H9 (cell line): ENCODE data around the gene GIT1. TPM values are rescaled to one million over a fixed set of nuclear protein-coding genes. Genes with fewer than 3 reads are reported as not detected.

Source experiments
- DNase-seq: peaks from one replicate; pipeline ENCODE4 v3.0.0-alpha.2; 2017
- H2AFZ ChIP-seq: one replicate; pipeline ENCODE4 v1.6.1; 2013; ENCODE audit warnings: mild to moderate bottlenecking, low read length, control low read depth, moderate library complexity
- H2AK5ac ChIP-seq: 2 replicates; pipeline ENCODE4 v1.6.1; 2013; ENCODE audit warnings: low read length, control low read depth, mixed read lengths; ENCODE audit not compliant: insufficient read length
- H2BK120ac ChIP-seq: one replicate; pipeline ENCODE4 v1.6.1; 2013; ENCODE audit warnings: low read depth, mild to moderate bottlenecking, low read length, control low read depth, inconsistent platforms; ENCODE audit not compliant: poor library complexity, severe bottlenecking
- H2BK12ac ChIP-seq: 2 replicates; pipeline ENCODE4 v1.6.1; 2013; ENCODE audit warnings: low read length, control low read depth, mixed read lengths, low read depth; ENCODE audit not compliant: insufficient read length
- H2BK15ac ChIP-seq: 2 replicates; pipeline ENCODE4 v1.6.1; 2013; ENCODE audit warnings: low read depth, low read length, control low read depth
- H2BK20ac ChIP-seq: one replicate; pipeline ENCODE4 v1.6.1; 2013; ENCODE audit warnings: low read depth, mild to moderate bottlenecking, low read length, control low read depth, inconsistent platforms; ENCODE audit not compliant: poor library complexity, severe bottlenecking
- H2BK5ac ChIP-seq: 2 replicates; pipeline ENCODE4 v1.6.1; 2013; ENCODE audit warnings: low read length, control low read depth, mixed read lengths; ENCODE audit not compliant: insufficient read length
- H3K14ac ChIP-seq: 2 replicates; pipeline ENCODE4 v1.6.1; 2013; ENCODE audit warnings: low read length, control low read depth; ENCODE audit not compliant: insufficient read depth
- H3K18ac ChIP-seq: 2 replicates; pipeline ENCODE4 v1.6.1; 2013; ENCODE audit warnings: low read depth, mild to moderate bottlenecking, mixed read lengths, low read length, control low read depth; ENCODE audit not compliant: insufficient read length
- H3K23ac ChIP-seq: 2 replicates; pipeline ENCODE4 v1.6.1; 2013; ENCODE audit warnings: low read length, control low read depth, mixed read lengths, low read depth; ENCODE audit not compliant: insufficient read length
- H3K23me2 ChIP-seq: 2 replicates; pipeline ENCODE4 v1.6.1; 2013; ENCODE audit warnings: low read depth, mild to moderate bottlenecking, mixed read lengths, low read length, control low read depth; ENCODE audit not compliant: insufficient read length, poor library complexity, severe bottlenecking
- H3K27ac ChIP-seq: 2 replicates; pipeline ENCODE4 v1.5.1; 2013; ENCODE audit warnings: low read length, control low read depth, mixed read lengths, low read depth; ENCODE audit not compliant: insufficient read length
- H3K27me3 ChIP-seq: 2 replicates; pipeline ENCODE4 v1.6.1; 2013; ENCODE audit warnings: low read length, control low read depth, inconsistent platforms; ENCODE audit not compliant: insufficient read depth
- H3K4ac ChIP-seq: 2 replicates; pipeline ENCODE4 v1.6.1; 2013; ENCODE audit warnings: low read depth, mild to moderate bottlenecking, control low read depth, inconsistent platforms, low read length, moderate library complexity
- H3K4me1 ChIP-seq: 2 replicates; pipeline ENCODE4 v1.6.1; 2013; ENCODE audit warnings: low read length, control low read depth, inconsistent platforms; ENCODE audit not compliant: insufficient read depth
- H3K4me2 ChIP-seq: 2 replicates; pipeline ENCODE4 v1.6.1; 2013; ENCODE audit warnings: low read length, control low read depth, mixed read lengths; ENCODE audit not compliant: insufficient read length, insufficient read depth
- H3K56ac ChIP-seq: 2 replicates; pipeline ENCODE4 v1.6.1; 2013; ENCODE audit warnings: low read depth, mild to moderate bottlenecking, mixed read lengths, low read length, control low read depth; ENCODE audit not compliant: insufficient read length
- H3K79me1 ChIP-seq: 2 replicates; pipeline ENCODE4 v1.6.1; 2013; ENCODE audit warnings: low read depth, mild to moderate bottlenecking, moderate library complexity, low read length, control low read depth, inconsistent platforms; ENCODE audit not compliant: insufficient read depth, poor library complexity, severe bottlenecking
- H3K79me2 ChIP-seq: 2 replicates; pipeline ENCODE4 v1.6.1; 2013; ENCODE audit warnings: low read length, control low read depth, inconsistent platforms; ENCODE audit not compliant: insufficient read depth
- H3K9ac ChIP-seq: 2 replicates; pipeline ENCODE4 v1.6.1; 2013; ENCODE audit warnings: low read length, control low read depth, mixed read lengths; ENCODE audit not compliant: insufficient read length; ENCODE audit errors: extremely low read depth
- H3K9me3 ChIP-seq: one replicate; pipeline ENCODE4 v1.6.1; 2013; ENCODE audit warnings: low read depth, low read length, inconsistent platforms; ENCODE audit not compliant: control insufficient read depth
- H3T11ph ChIP-seq: one replicate; pipeline ENCODE4 v1.6.1; 2013; ENCODE audit warnings: mild to moderate bottlenecking, low read length, control low read depth, inconsistent platforms
- H4K20me1 ChIP-seq: one replicate; pipeline ENCODE4 v1.6.1; 2013; ENCODE audit not compliant: control insufficient read depth, insufficient read length, insufficient read depth
- H4K5ac ChIP-seq: 2 replicates; pipeline ENCODE4 v1.6.1; 2013; ENCODE audit warnings: low read depth, mild to moderate bottlenecking, mixed read lengths, low read length, control low read depth; ENCODE audit not compliant: insufficient read length
- H4K8ac ChIP-seq: replicated peaks from 2 replicates; pipeline ENCODE4 v1.6.1; 2013; ENCODE audit warnings: low read length, control low read depth, mixed read lengths, low read depth; ENCODE audit not compliant: insufficient read length
- H4K91ac ChIP-seq: 2 replicates; pipeline ENCODE4 v1.6.1; 2013; ENCODE audit warnings: low read depth, mild to moderate bottlenecking, moderate library complexity, mixed read lengths, low read length, control low read depth; ENCODE audit not compliant: insufficient read length
- H3K27ac Mint-ChIP-seq, 3 experiments: 2 replicates in 2 of 3; 3 replicates in 1 of 3; pipeline ENCODE4 v1.8.0; 2020 to 2021; ENCODE audit warnings: mixed read lengths in 3 of 3, mild to moderate bottlenecking in 1 of 3, moderate library complexity in 1 of 3
- H3K27me3 Mint-ChIP-seq: 2 replicates; pipeline ENCODE4 v1.8.0; 2021; ENCODE audit warnings: low read depth, mild to moderate bottlenecking, moderate library complexity, mixed read lengths
- H3K36me3 Mint-ChIP-seq, 3 experiments: 2 replicates in 2 of 3; 3 replicates in 1 of 3; pipeline ENCODE4 v1.8.0; 2020 to 2021; ENCODE audit warnings: low read depth in 3 of 3, mixed read lengths in 3 of 3; ENCODE audit not compliant: insufficient read depth in 1 of 3
- H3K4me1 Mint-ChIP-seq, 2 experiments: 2 replicates each; pipeline ENCODE4 v1.8.0; 2020; ENCODE audit warnings: mixed read lengths in 2 of 2
- H3K4me3 Mint-ChIP-seq, 2 experiments: 2 replicates in 1 of 2; 3 replicates in 1 of 2; pipeline ENCODE4 v1.8.0; 2020 to 2021; ENCODE audit warnings: mild to moderate bottlenecking in 2 of 2, mixed read lengths in 2 of 2, moderate library complexity in 1 of 2
- H3K9me3 Mint-ChIP-seq, 2 experiments: 2 replicates in 1 of 2; 3 replicates in 1 of 2; pipeline ENCODE4 v1.8.0; 2020; ENCODE audit warnings: mild to moderate bottlenecking in 2 of 2, mixed read lengths in 2 of 2, moderate library complexity in 1 of 2
- WGBS: extraction: QIAGEN DNeasy Blood & Tissue Kit; methylation state at CpG from one replicate; pipeline ENCODE4 v1.1.7; 2013; ENCODE audit warnings: missing lambda C conversion rate, low lambda C conversion rate, mixed read lengths; ENCODE audit not compliant: insufficient read length; ENCODE audit errors: extremely low coverage; 5-methylcytosine and 5-hydroxymethylcytosine counted together
- total RNA-seq: library from RNA; stranded (reverse); gene quantifications from 2 replicates; pipeline ENCODE4 v1.2.1, GENCODE V29; 2021
- TF ChIP-seq, protein P1 (sequence below): fragments of 200-600 bp; sonication (generic); conservative IDR thresholded peaks from 3 replicates; pipeline ENCODE4 v1.8.0; 2021; ENCODE audit warnings: antibody characterized with exemption, mild to moderate bottlenecking

Gene GIT1
- total RNA-seq, 1 experiment from 2014 or later: 47.4 TPM

DNA sequence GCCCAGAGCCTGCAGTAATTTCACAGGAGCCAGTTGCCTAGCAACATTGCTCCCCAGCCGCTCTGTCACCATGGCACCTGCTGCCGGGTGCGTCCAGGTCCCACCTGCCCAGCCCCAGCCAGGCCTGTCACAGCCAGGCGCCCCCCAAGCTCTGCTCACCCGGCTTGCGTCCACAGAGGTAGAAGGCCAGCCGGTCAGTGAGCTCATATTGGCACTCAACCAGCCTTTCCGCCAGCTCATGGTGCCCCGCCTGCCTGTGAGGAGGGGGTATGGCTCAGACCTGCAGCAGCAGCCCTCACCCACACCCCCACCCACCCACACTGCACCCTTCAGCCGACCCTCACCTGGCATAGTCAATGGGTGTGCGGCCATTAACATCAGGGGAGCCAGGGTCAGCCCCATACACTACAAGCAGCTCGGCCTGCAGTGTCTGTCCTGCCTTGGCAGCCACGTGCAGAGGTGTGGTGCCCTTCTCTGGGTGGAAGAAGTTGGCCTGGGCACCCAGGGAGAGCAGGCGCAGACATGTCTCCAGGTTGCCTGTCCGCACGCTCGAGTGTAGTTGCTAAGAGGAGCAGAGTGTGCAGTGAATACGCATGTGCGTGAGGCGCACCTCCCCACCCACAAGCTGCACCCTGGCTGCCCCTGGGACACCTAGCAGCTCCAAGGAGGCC, 7.7 kb downstream of the GIT1 start:
- Histone ChIP-seq H4K20me1 (no peaks in the 10 kb centered on the region), H4K8ac (no peak overlapping the region)

More for the DNA sequence above, 7.7 kb downstream of the GIT1 start:
- no peak overlapping the region for H3K23ac ChIP-seq
- no peak overlapping the region for H3K4ac ChIP-seq
- no peak overlapping the region for H3K27ac Mint-ChIP-seq
- no peak overlapping the region for H3K4me3 Mint-ChIP-seq
- no peak overlapping the region for H4K91ac ChIP-seq
- H3K9me3 ChIP-seq: no peaks in the 10 kb centered on the region
- peaks cover 4% of the 10 kb centered on the region for H3K79me1 ChIP-seq
- H2BK5ac ChIP-seq: no peak overlapping the region
- DNase-seq: no peak
- H2BK15ac ChIP-seq: no peak overlapping the region
- peaks cover 20 to 57% (median 47%) of the 10 kb centered on the region in 3 experiments for H3K36me3 Mint-ChIP-seq
- TF ChIP-seq, protein P1, sequence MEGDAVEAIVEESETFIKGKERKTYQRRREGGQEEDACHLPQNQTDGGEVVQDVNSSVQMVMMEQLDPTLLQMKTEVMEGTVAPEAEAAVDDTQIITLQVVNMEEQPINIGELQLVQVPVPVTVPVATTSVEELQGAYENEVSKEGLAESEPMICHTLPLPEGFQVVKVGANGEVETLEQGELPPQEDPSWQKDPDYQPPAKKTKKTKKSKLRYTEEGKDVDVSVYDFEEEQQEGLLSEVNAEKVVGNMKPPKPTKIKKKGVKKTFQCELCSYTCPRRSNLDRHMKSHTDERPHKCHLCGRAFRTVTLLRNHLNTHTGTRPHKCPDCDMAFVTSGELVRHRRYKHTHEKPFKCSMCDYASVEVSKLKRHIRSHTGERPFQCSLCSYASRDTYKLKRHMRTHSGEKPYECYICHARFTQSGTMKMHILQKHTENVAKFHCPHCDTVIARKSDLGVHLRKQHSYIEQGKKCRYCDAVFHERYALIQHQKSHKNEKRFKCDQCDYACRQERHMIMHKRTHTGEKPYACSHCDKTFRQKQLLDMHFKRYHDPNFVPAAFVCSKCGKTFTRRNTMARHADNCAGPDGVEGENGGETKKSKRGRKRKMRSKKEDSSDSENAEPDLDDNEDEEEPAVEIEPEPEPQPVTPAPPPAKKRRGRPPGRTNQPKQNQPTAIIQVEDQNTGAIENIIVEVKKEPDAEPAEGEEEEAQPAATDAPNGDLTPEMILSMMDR: no peak
- WGBS: no CpG with 5 or more reads among the region's 20 CpGs
- H2BK20ac ChIP-seq: no peak overlapping the region
- peaks cover 11% of the 10 kb centered on the region; the same call in 1 of the 2 replicates for H3K4me1 ChIP-seq
- H3K27me3 Mint-ChIP-seq: no peaks in the 10 kb centered on the region
- no peak overlapping the region for H3K9ac ChIP-seq
- H3K79me2 ChIP-seq: peaks cover 5% of the 10 kb centered on the region; the same call in 1 of the 2 replicates
- H4K5ac ChIP-seq: no peak overlapping the region
- H3K18ac ChIP-seq: no peak overlapping the region
- H3K27me3 ChIP-seq: no peaks in the 10 kb centered on the region
- H3K14ac ChIP-seq: no peak overlapping the region; the same call in 1 of the 2 replicates
- no peaks in the 10 kb centered on the region for H3K9me3 Mint-ChIP-seq
- no peak overlapping the region for H2AK5ac ChIP-seq
- H3K23me2 ChIP-seq: no peaks in the 10 kb centered on the region
- no peak overlapping the region for H2AFZ ChIP-seq
- H2BK120ac ChIP-seq: no peak overlapping the region
- H2BK12ac ChIP-seq: no peak overlapping the region
- H3K4me2 ChIP-seq: no peak overlapping the region
- H3K4me1 Mint-ChIP-seq: peaks cover 16 to 29% of the 10 kb centered on the region in 2 experiments
- no peak overlapping the region for H3T11ph ChIP-seq
- H3K27ac ChIP-seq: no peak overlapping the region
- no peak overlapping the region for H3K56ac ChIP-seq
